ENCODE data around the gene CCDC142. TPM values are rescaled to one million over a fixed set of nuclear protein-coding genes. Genes with fewer than 3 reads are reported as not detected.

CCDC142 gene
- polyA plus RNA-seq, 1 donor from 2014 or later = 21.6 TPM

DNA sequence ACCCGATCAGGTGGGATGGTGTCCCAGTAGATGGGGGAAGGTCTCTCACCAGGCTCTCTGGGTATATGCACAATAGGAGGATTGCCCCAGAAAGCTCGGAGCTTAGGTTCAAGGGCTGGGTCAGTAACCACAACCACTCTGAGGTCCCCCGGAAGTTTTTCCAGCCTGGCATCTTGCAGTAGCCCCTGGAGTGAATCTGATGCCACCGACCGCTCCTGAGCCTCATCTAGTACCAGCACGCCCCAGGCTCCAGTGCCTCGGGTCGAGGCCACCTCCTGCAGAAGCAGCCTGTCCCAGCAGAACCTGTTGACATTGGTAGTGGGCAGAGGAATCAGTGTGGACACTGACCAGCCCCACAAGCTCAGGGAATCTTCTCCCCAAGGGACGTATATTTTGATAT, 41.2 kb upstream of the CCDC142 start:
- no peaks in the 10 kb centered on the region for H3F3A ChIP-seq (ENCODE audit: insufficient read depth, low read length, poor library complexity, severe bottlenecking)
- no peak overlapping the region for H3K9ac ChIP-seq (ENCODE audit: low read length)
- peaks cover 33% of the 10 kb centered on the region for H3K27me3 ChIP-seq (ENCODE audit: insufficient read depth, low read depth, low read length)
- H3K36me3 ChIP-seq (ENCODE audit: insufficient read depth, low read length) = no peaks in the 10 kb centered on the region
- no peaks in the 10 kb centered on the region for H3K9me2 ChIP-seq (ENCODE audit: insufficient read depth, low read length)
- H4K20me1 ChIP-seq (ENCODE audit: insufficient read depth) = no peaks in the 10 kb centered on the region
- no peak for TF ChIP-seq MXI1 (conservative IDR thresholded peaks at IDR 0.05; ENCODE audit: poor library complexity, severe bottlenecking)
- TF ChIP-seq, protein P1, sequence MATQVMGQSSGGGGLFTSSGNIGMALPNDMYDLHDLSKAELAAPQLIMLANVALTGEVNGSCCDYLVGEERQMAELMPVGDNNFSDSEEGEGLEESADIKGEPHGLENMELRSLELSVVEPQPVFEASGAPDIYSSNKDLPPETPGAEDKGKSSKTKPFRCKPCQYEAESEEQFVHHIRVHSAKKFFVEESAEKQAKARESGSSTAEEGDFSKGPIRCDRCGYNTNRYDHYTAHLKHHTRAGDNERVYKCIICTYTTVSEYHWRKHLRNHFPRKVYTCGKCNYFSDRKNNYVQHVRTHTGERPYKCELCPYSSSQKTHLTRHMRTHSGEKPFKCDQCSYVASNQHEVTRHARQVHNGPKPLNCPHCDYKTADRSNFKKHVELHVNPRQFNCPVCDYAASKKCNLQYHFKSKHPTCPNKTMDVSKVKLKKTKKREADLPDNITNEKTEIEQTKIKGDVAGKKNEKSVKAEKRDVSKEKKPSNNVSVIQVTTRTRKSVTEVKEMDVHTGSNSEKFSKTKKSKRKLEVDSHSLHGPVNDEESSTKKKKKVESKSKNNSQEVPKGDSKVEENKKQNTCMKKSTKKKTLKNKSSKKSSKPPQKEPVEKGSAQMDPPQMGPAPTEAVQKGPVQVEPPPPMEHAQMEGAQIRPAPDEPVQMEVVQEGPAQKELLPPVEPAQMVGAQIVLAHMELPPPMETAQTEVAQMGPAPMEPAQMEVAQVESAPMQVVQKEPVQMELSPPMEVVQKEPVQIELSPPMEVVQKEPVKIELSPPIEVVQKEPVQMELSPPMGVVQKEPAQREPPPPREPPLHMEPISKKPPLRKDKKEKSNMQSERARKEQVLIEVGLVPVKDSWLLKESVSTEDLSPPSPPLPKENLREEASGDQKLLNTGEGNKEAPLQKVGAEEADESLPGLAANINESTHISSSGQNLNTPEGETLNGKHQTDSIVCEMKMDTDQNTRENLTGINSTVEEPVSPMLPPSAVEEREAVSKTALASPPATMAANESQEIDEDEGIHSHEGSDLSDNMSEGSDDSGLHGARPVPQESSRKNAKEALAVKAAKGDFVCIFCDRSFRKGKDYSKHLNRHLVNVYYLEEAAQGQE (IDR thresholded peaks at IDR 0.05; ENCODE audit: borderline replicate concordance) = no peak
- no peak for TF ChIP-seq EP300 (conservative IDR thresholded peaks at IDR 0.05; ENCODE audit: poor library complexity, severe bottlenecking)
- TF ChIP-seq, protein P2, sequence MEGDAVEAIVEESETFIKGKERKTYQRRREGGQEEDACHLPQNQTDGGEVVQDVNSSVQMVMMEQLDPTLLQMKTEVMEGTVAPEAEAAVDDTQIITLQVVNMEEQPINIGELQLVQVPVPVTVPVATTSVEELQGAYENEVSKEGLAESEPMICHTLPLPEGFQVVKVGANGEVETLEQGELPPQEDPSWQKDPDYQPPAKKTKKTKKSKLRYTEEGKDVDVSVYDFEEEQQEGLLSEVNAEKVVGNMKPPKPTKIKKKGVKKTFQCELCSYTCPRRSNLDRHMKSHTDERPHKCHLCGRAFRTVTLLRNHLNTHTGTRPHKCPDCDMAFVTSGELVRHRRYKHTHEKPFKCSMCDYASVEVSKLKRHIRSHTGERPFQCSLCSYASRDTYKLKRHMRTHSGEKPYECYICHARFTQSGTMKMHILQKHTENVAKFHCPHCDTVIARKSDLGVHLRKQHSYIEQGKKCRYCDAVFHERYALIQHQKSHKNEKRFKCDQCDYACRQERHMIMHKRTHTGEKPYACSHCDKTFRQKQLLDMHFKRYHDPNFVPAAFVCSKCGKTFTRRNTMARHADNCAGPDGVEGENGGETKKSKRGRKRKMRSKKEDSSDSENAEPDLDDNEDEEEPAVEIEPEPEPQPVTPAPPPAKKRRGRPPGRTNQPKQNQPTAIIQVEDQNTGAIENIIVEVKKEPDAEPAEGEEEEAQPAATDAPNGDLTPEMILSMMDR (IDR thresholded peaks at IDR 0.05; ENCODE audit: poor library complexity, severe bottlenecking) = no peak
- no peak for TF ChIP-seq RAD21 (conservative IDR thresholded peaks at IDR 0.05)
- TF ChIP-seq SMC3 (conservative IDR thresholded peaks at IDR 0.05; ENCODE audit: poor library complexity) = no peak
- no peak for TF ChIP-seq TAF1 (IDR thresholded peaks at IDR 0.05; ENCODE audit: low read depth)
- TF ChIP-seq EZH2 (IDR thresholded peaks at IDR 0.05; ENCODE audit: borderline replicate concordance, insufficient read depth, low read length, poor library complexity, severe bottlenecking) = no peak
- no peak for TF ChIP-seq POLR2AphosphoS5 (IDR thresholded peaks at IDR 0.05)
- H3K9me3 ChIP-seq (ENCODE audit: low read length) = no peaks in the 10 kb centered on the region
- H3K27ac ChIP-seq (ENCODE audit: low read length) = no peak overlapping the region
- H2AFZ ChIP-seq (ENCODE audit: low read depth, low read length) = no peak overlapping the region
- no peak overlapping the region for H3K4me2 ChIP-seq (ENCODE audit: low read length)
- H3K4me3 ChIP-seq (ENCODE audit: low read length) = no peak overlapping the region
- peaks cover 9% of the 10 kb centered on the region for H3K79me2 ChIP-seq (replicated peaks; ENCODE audit: insufficient read depth, low read length)

DNA sequence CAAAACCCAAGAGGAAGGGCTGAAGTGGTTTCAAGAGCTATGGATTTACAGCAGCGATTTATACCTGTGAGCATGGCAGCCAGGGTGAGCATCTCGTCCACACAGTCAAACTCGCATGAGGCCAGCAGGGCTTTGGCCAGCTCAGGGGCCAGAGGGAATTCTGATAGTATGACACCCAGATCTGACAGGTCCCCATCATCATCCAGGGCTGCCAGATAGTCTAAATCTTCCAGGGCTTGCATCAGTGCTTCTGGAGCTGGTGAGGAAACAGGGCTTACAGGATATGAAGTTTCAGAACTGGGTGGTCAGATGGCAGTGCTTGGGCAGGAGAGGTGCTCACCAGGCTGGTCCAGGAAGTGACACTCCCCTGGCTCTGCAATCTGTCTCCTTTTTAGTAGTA, 39.7 kb upstream of the CCDC142 start:
- H3K36me3 ChIP-seq (ENCODE audit: insufficient read depth, low read length) = no peaks in the 10 kb centered on the region
- H3K9me2 ChIP-seq (ENCODE audit: insufficient read depth, low read length) = no peaks in the 10 kb centered on the region
- no peaks in the 10 kb centered on the region for H3K79me2 ChIP-seq (replicated peaks; ENCODE audit: insufficient read depth, low read length)
- H3K9ac ChIP-seq (ENCODE audit: low read length) = no peak overlapping the region
- peaks cover 48% of the 10 kb centered on the region for H3K27me3 ChIP-seq (ENCODE audit: insufficient read depth, low read depth, low read length)
- no peak overlapping the region for H3K27ac ChIP-seq (ENCODE audit: low read length)
- H3K4me3 ChIP-seq (ENCODE audit: low read length) = no peak overlapping the region
- no peaks in the 10 kb centered on the region for H3F3A ChIP-seq (ENCODE audit: insufficient read depth, low read length, poor library complexity, severe bottlenecking)
- TF ChIP-seq MXI1 (conservative IDR thresholded peaks at IDR 0.05; ENCODE audit: poor library complexity, severe bottlenecking) (no peak), RAD21 (conservative IDR thresholded peaks at IDR 0.05) (no peak), EZH2 (IDR thresholded peaks at IDR 0.05; ENCODE audit: borderline replicate concordance, insufficient read depth, low read length, poor library complexity, severe bottlenecking) (no peak), SMC3 (conservative IDR thresholded peaks at IDR 0.05; ENCODE audit: poor library complexity) (no peak), TAF1 (IDR thresholded peaks at IDR 0.05; ENCODE audit: low read depth) (no peak), POLR2AphosphoS5 (IDR thresholded peaks at IDR 0.05) (no peak), EP300 (conservative IDR thresholded peaks at IDR 0.05; ENCODE audit: poor library complexity, severe bottlenecking) (no peak)
- TF ChIP-seq, protein P2 (IDR thresholded peaks at IDR 0.05; ENCODE audit: poor library complexity, severe bottlenecking) = no peak
- H3K4me2 ChIP-seq (ENCODE audit: low read length) = no peak overlapping the region
- no peak overlapping the region for H2AFZ ChIP-seq (ENCODE audit: low read depth, low read length)
- H4K20me1 ChIP-seq (ENCODE audit: insufficient read depth) = no peaks in the 10 kb centered on the region
- H3K9me3 ChIP-seq (ENCODE audit: low read length) = no peaks in the 10 kb centered on the region
